Activated CD4-positive, alpha-beta T cell treated with anti-CD3 and anti-CD28 coated beads, Interleukin-2, Interleukin-6, amounts not matched to agents 100 ng/mL and 50 ng/mL, durations not matched to agents 16 hours and 8 hours (primary cell): Measurements from ENCODE around the gene ALDOB.

Source experiments
- DNase-seq: peaks from one replicate; pipeline ENCODE4 v3.0.0-alpha.2; 2020

ALDOB gene

DNA sequence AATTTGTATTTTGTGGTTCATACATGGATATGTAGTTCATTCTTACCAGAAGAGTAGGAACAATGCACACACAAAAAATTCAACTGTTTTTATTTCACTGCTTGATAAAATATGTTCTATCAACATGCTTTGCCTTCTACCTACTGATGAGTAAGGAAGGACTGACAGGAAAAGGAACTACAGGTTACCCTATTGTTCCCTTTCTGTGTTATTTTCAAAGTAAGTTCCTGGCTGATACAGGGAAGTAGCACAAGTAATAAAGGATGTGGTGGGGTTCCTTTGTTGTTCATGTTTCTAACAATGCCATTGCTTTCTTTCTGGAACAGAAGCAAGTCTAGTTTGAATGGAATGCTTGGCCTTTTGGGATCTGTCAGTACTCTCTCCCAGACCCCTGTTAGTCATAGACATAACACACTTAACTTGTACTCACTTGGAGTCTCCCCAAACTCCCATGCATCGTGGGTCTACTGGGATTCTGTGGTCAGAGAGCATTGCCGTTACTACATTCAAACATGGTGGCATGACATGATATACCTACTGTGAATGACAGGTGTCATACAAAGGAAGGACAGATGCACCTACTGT is 20.2 kb upstream of the ALDOB start:
- DNase-seq = no peak

- no peak for DNase-seq
Measured at GRCh38 chr9:101453776-101454570, 18.4 kb upstream of the ALDOB start.

DNA sequence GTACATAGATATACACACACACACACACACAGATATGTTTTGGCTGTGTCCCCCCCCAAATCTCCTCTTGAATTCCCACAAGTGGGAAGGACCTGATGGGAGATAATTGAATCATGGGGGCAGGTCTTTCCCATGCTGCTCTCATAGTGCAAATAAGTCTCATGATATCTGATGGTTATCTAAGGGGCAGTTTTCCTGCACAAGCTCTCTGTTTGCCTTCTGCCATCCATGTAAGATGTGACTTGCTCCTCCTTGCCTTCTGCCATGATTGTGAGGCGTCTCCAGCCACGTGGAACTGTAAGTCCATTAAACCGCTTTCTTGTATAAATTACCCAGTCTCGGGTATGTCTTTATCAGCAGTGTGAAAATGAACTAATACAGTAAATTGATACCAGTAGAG is 15.9 kb upstream of the ALDOB start:
- DNase-seq = no peak

DNA sequence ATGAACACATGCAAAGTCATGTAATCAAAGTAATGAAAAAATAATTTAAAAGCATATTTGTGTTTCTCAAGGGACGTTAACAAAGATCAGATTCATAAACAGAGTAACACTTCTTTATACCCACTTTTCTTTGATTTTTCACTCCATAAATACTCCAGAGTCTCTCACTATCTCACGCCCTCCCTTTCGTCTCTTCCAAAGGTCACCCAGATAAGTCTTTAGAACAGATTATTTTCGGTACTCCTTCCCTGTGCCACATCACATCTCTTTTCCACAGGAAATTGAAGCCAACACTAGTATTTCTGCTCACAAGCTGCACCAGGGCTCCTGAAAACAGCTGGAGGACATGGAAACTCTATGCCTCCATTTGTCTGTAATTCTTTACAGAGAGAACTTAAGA is 15.4 kb upstream of the ALDOB start:
- no peak for DNase-seq

DNA sequence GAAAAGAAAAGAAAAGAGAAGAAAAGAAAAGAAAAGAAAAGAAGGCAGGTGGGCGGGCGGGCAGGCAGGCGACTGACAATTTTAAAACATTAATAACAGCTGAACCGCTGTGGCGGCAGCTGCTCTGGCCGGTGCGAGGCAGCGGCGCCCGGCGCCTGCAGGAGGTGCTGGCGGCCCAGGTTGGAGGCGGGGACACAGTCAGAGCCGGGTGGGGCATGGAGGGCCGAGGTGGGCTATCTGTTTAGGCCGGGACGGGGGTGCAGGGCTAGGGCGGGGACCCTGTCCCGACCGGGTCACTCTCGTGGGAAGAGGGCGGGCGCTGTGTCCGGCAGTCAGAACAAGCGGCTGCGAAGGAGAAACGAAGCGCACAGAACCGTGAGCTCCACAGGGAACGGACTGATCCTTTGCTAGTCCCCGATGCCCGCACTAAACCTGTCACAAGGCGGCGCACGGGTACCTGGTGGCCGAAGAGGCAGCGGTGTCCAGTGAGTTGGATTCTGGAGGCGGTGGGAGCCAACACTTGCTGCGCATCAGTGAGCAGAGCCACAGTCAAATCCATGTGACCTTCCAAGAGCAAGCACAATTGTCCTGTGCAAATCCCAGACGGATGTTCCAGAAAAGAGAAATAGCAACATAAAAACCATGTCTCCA is 13.6 kb upstream of the ALDOB start:
- DNase-seq = peak; percentile 54

DNA sequence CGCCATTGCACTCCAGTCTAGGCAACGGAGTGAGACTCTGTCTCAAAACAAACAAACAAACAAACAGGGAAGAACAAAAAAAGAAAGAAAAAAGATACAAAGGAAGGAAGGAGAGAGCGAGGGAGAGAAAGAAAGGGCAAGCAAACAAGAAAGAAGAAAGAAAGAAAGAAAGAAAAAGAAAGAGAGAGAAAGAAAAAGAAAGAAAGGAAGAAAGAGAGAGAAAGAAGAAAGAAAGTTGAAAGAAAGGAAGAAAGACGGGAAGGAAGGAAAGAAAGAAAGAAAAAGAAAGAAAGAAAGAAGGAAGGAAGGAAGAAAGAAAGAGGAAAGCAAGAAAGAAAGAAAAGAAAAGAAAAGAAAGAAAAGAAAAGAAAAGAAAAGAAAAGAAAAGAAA is 13.1 kb upstream of the ALDOB start:
- DNase-seq = no peak

GRCh38 chr9:101446732-101447131 is 11.2 kb upstream of the ALDOB start:
- DNase-seq = no peak

DNA sequence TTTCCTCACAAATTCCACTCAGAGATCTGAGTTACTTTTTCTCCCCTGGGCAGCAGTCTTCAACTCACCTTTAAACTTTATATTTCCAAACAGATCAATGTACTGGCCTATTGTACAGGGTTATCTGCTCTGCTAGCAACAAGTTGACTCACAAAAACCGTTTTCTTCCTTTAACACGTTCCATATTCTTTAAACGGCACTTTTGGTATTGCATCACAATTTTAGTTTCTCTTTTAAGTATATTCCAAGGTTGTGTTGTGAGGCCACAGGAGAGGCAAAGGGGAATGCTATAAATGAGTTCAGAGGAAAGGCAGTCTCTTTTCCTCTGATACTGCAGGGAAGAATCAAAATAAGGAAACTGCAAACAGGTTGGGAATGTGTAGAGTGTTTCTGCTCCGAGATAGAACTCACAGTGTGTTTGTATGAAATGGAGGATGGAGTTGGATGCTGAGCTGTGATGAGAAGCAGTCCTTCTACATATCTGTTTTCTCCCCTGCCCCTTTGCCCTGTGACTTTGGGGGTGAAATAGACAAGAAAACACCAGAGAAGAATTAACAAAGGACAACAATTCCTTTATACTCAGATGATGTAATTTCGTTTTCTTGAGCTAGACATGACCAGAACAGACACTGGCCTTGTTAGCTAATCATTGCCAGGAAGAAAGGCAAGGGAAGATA is 9.9 kb upstream of the ALDOB start:
- no peak for DNase-seq

DNA sequence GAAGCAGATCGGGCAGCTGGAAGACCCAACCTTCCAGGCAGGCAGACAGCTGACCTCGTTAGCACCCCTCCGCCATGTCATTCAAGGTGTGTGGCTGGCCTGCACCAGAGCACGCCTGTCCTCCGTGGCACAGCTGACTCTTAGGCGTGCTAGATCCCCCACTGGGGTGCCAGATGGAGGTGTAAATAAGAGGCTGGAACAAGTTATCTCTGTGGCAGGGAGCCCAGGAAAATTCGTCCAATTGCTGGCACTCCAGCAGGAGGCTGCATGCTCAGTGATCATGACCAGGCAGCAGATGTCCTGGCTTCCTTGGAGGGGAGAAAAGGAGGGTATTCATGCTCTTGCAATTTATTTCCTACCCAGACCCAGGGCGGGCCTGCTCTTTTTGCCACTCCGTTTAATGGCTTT is 7.8 kb upstream of the ALDOB start:
- no peak for DNase-seq

- no peak for DNase-seq
Measured at GRCh38 chr9:101442736-101443135, 7.2 kb upstream of the ALDOB start.

DNA sequence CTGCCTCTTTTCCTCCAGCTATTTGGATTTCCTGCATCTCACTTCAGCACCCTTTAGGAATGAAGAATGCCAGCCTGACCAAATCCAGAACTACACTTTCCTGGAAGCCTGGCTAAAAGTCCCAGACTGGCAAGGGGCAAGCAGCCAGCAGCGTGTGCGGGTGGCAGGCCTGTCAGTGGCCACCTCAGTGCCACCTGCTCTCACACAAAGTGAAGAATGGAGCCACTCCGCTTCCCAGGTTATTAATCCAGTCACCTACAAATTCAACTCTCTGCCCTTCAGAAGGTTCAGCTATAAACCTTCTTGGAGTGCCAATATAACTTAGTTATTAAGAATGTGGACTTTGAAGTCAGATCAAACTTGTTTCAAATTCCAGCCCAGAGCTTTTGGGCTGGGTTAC is 6.7 kb upstream of the ALDOB start:
- DNase-seq = no peak

GRCh38 chr9:101440714-101441230 is 5.2 kb upstream of the ALDOB start:
- no peak for DNase-seq

DNA sequence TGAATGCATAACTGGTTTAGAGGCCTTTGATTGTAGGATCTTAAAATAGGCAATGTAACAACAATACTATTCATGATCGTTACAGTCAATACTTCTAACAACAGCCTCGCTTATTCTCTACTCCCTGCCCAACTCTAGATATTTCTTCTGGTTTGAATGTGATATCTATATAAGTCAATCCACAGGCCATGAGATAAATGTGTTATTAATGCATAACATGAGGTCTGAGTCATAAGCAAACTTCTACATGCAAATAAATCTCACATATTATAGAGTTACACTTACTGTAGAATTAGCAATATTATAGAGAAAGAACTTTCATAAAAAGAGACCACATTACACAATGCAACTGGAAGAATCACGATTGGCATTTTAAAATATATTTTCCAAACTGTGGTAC is 2.9 kb upstream of the ALDOB start:
- DNase-seq = no peak

GRCh38 chr9:101437806-101438232 is 2.2 kb upstream of the ALDOB start:
- no peak for DNase-seq

GRCh38 chr9:101434998-101435397 is 576 bp downstream of the ALDOB start:
- no peak for DNase-seq

DNA sequence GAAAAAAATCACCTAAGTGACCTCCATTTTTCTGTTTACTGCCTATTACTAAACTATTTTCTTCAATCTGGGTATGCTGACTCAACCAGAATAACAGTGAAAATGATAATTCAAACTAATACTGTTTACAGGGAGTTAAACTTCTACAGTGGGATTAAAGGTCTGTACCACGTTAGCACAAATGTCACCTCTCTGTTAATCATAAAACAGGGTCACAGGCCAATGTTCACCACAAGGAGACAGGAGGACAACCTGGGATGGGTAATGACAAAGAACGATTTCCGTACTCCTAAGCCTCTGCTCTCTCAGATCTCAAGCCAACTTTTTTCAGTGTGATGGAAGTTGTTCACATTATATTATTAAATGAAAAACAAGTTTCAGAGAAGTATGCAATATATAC is 2.3 kb downstream of the ALDOB start:
- DNase-seq = no peak

DNA sequence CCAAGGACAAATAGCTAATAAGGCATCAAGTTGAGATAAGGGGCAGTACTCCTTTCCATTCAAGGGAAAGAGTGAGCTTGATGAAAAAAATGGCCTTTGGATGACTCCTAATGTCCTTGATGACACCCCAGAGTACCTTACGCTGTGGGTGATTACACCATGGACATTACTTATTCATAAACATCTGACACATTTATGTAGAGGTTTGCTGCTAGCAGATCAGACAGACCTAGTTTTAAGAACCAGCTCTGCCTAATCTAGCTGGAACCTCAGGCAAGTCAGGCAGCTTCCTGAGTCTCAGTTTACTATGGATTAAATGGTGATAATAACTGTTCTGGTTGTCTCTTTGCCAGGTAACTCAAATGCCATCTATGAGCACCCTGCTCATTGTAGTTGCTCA is 2.8 kb downstream of the ALDOB start:
- no peak for DNase-seq

DNA sequence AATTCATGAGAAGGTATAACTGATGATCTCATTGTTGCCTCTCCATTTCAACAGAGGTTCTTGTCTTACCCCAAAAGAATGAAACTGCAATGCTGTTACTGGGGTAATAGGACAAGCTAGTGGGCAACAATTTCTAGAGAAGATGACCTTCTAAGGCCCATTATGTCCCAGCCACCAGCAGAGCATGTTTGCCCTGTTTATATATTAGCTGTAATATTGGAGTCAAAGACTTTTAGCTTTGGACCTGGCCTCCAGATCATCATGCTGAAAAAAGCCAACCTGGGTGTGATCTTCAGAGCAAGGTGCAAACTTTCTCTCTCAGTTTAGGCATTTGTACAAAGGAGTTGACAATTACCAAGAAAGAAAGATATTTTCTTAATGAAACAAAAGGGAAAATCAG is 3.4 kb downstream of the ALDOB start:
- DNase-seq = no peak

DNA sequence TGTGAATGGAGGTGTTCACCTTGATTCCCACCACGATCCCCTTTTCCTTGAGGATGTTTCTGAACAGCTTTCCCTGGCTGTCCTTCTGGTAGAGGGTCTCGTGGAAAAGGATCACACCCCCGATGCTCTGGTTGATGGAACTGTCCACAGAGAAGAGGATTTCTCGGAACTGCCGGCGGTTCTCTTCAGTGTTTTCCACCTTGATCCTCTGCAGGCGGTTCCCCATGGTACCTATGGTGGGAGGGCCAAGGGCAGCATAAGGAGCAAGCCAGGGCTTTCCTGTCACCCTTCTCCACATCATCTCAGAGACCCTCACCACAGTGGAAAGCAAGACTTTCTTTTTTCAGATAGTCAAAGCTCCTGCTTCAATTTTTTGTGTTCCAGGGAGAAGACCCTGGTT is 5.8 kb downstream of the ALDOB start:
- DNase-seq = no peak

GRCh38 chr9:101428909-101429308 is 6.7 kb downstream of the ALDOB start:
- no peak for DNase-seq

DNA sequence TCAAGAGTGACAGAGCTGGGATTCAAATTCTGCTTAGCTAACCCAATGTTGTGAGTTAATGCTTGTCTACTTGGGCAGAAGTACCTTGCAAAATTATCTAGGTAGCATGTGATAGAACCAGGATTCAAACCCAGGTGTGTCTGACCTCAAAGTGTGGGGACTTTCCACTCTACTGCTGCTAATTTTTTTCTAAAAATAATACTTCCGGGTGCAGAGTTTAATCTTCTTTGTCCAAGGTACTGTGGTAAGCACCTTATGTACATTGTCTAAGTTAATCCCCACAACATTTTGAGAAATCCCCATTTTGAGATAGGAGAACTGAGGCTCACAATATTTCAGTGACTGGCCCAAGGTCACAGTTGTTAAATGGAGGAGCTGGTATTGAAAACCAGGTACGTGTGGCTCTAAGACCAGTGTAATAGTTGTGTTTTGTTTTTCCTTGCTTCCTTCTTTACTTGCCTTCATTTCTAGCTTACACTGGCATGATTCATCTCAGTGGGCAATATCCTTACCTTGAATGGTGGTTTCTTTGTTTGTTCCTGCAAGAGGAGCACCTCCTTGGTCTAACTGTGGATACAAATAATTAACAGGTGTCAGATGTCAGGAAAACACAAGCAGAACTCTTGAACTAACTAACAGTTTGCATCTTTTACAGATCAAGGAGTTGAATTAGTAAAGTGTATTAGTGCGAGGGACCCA is 7.5 kb downstream of the ALDOB start:
- no peak for DNase-seq

- DNase-seq = no peak
Measured at GRCh38 chr9:101427358-101427757, 8.2 kb downstream of the ALDOB start.

DNA sequence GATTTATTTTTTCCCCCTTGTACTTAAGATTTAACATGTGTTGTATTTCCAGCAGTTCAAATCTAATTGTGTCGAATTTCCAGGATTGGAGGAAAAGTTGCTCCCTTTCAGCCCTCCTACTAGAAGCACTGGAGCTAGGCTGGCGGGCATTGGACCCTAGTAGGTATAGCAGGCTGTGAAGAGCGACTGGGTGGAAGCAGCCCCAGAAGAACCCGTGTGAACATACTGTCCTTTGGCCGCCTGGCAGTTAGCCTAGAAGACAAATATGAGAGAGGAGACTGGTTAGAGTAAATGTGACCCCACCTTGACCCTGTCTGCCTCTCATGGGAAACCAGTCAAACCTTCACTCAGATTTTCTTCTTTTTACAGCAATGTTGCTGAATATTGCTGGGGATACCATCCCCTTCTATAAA is 13.9 kb downstream of the ALDOB start:
- DNase-seq = no peak
